HG03095 (cell line): ENCODE data around the gene DENND1C.
"Not testable (repeated sequence)": the region's sequence is repeated elsewhere in the genome, so short reads cannot be mapped to it uniquely, and the experiment has no call there.

Source experiments
- ATAC-seq: cut with Tn5 transposase; IDR thresholded peaks from one replicate; pipeline ENCODE4 v1.9.1; 2021; ENCODE audit warnings: moderate library complexity; ENCODE audit not compliant: unreplicated experiment

Gene DENND1C

DNA sequence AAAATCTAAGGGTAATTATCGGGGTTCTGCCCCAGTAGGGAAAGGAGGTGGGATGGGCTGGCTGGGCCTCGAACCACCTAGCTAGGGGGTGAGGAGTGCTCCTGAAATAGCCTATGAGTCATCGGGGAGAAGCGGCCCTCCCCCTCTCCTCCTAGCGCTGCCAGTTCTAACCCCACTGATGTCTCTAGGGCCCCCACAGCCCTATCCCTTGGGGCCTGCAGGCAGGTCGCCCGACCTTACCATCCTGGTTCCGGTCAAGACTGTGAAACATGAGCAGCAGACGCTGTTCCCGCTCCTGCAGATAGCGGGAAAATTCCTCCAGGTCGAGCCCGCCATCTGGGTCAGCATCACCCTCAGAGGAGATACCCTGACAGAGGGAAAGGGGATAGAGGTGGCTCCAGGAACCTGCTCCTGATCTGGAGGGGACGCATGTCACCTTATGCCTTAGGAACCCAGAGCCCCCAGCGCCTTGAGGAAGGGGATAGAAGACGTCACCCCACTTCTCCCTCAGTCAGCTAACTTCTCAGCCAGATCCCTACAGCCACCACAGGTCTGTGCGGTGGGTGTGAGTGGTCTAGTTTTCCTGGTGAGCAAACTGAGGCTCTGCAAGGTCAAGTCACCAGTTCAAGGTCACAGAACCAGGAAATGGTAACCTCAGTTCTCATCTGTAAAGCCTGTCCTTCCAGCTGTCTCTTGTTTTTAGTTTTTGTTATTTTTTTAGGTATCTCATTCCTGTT is 23.5 kb downstream of the DENND1C start:
- no peak for ATAC-seq

- no peak for ATAC-seq
Observed at GRCh38 chr19:6455924-6456323, 25.7 kb downstream of the DENND1C start.

- no peak for ATAC-seq
Observed at GRCh38 chr19:6453951-6454565, 27.5 kb downstream of the DENND1C start.

DNA sequence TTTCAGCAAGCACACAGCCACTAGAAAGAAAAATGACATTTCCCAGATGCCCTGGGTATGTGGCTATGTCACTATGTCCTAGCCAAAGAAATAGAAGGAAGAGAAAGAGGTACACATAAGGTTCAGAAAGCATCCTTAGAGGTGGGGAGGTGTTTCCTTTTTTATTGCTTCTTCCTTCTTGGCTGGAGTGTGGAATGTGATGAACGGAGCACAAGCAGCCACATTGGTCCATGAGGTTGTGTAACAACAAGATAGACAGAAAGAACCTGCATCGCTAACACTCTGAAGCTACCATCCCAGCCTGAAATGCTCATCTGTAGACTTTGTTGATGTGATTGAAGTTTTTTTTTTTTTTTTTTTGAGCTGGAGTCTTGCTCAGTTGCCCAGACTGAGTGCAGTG is 28.7 kb downstream of the DENND1C start:
- no peak for ATAC-seq

- ATAC-seq = no peak
Observed at GRCh38 chr19:6452223-6452614, 29.4 kb downstream of the DENND1C start.

- no peak for ATAC-seq
Observed at GRCh38 chr19:6451583-6452222, 29.9 kb downstream of the DENND1C start.

GRCh38 chr19:6450166-6450565 is 31.4 kb downstream of the DENND1C start:
- no peak for ATAC-seq

DNA sequence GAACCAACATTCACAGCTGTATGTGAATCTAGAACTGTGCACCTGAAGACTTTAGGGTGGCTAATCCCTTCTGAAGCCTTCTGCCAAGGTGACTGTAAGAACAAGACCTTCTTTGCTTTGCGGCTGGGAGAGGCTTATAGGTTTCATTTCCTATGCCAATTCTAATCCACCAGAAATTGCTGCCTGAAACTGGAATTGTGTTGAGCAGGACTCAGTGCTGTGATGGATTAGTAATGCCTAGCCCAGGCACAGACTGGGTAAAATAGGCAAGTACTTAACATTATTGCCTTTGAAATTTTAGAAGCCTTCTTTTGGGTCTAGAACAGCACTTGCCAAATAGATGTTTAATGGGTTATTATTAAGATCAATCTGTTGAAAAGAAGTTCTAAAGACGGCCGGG is 33.5 kb downstream of the DENND1C start:
- no peak for ATAC-seq

DNA sequence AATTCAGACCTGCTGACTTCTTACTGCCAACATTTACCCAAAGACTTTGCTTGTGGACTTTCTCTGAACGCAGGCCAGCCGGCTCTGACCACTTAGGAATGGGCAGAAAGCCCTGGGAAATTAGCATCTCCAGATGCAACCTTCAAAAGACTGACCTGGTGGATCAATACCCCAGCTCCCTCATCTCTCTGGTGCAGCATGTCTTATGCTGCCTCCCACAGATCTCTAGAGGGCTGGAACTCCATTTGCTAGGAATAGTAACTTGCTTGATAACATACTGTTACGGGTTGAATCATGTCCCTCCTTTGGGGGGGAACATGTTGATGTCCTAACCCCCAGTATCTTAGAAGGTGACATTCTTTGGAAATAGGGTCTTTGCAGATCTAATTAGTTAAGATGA is 35.1 kb downstream of the DENND1C start:
- ATAC-seq = no peak

DNA sequence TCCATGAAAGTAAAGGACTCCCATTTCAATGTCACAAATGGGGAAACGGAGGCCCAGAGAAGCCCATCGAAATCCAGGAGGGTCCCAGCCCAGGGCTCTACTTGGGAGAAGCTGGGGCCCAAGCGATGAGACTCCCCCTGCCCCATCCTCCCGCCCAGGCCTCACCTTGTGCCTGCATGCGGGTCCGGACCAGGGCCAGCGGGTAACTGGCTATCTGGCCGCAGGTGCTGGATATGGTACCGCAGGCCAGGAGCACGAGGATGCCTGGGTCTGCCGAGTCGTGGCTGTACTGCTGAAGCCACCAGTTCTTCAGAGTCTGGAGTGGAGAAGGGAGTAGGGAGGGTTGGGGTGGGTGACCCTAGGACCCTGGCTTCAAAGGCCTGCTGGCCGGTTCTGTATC is 37.6 kb downstream of the DENND1C start:
- ATAC-seq = no peak

DNA sequence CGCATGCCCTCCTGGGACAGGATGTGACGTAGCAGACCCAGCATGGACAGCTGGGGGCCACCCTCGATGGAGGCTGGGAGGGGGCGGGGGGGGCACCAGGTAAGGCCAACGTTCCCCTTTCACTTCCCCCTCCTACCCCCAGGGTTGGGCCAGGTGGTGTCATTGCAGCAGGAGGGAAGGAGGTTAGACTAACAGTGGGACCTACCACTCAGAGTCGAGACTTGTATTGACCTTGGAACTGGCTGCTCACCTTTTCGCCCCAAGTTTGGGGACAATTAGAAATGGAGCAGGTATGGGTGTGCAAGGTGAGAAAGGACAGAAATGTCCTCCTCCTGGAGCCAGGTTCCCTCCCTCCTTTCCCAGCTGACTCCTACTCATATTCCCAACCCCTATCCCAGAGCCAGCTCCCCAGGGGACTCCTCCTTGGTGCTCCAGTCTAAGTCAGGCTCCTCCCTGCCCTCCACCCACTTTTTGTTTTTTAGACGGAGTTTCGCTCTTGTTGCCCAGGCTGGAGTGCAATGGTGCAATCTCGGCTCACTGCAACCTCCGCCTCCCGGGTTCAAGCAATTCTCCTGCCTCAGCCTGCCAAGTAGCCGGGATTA is 39.4 kb downstream of the DENND1C start:
- no peak for ATAC-seq

DNA sequence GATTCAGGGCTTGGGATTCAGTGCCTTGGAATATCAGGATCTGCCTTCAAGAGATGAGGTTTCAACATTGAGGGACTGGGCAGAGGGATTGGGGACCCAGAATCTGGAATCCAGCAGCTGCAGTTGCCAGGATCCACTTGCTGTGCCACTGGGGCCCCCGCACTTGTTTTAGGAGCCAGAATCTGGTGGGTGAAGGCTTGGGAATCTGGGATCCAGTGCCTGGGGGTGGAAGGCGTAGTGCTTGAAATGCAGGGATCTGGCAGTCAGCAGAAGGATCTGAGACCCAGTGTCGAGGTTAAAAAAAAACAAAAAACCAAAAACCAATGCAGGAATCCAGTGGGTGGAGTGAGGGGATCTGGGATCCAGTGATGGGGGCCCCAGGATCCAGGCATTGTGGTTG is 40.7 kb downstream of the DENND1C start:
- no peak for ATAC-seq

DNA sequence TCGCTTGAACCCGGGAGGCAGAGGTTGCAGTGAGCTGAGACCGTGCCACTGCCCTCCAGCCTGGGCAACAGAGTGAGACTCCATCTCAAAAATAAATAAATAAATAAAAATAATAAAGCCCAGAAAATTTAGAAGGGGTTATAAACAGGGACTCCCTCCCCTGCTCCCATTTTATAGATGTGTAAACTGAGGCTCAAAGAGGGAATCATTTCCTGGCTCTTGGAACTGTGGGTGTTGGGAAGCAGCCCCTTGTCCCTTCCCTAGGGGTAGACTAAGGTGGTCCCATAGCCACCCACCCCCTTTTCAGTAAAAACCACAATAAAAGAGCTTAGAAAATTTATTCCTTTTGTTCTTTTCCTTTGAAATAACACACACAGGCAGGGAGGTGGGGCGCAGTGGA is 41.8 kb downstream of the DENND1C start:
- ATAC-seq = no peak

GRCh38 chr19:6433663-6434062 is 47.9 kb downstream of the DENND1C start, which contains the start of gene SLC25A41:
TSS of gene SLC25A41 (minus strand) at chr19:6433763. CDS start at chr19:6433693, 70 bp downstream.
- ATAC-seq = no peak

DNA sequence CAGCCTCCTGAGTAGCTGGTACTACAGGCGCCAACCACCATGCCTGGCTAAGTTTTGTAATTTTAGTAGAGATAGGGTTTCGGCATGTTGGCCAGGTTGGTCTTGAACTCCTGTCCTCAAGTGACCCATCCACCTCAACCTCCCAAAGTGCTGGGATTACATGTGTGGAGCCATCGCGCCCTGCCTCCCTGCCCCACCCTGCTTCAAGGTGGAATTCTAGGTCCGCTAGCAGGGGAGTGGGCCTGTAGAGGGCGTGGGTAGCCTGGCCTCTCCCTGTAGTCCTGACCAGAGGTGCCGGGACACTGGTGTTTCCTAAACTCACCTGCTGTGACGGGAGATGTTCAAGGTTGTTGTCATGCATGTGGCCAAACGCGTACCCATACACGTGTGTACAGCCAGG is 48.4 kb downstream of the DENND1C start:
- ATAC-seq = no peak

GRCh38 chr19:6431891-6432290 is 49.7 kb downstream of the DENND1C start:
- no peak for ATAC-seq

DNA sequence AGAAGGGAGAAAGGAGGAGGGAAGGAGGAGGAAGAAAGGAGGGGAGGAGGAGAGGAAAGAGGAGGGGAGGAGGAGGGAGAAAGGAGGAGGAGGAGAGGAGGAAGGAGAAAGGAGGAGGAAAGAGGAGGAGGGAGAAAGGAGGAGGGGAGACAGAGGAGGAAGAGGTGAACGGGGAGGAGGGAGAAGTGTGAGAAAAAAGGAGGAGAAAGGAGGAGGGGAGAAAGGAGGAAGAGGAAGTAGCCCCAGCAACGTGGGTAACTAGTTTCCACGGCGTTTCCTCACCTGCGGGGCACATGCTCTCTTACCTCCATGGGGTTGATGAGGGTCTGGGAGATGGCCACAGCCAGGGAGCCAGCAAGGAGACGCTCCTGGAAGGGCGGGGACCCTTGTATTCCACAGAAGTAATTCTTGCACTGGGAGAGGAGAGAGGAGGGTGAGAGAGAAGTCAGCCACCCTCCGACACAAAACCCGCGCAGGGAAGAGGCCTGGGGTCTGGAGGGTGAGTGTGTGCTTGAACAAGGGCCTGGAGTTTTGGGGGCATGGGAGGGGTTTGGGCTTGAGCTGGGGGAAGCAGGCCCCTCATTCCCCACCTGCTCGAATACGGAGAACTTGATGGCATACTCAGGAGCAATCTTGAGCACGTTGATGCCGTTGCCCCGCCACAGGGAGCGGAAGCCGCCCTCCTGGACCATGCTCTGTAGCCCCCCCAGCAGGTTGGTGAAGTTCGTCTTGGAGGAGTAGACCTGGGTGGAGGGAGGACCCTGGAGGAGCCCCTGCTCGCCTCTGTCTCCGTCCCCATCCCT is 52.0 kb downstream of the DENND1C start:
- ATAC-seq = no peak

DNA sequence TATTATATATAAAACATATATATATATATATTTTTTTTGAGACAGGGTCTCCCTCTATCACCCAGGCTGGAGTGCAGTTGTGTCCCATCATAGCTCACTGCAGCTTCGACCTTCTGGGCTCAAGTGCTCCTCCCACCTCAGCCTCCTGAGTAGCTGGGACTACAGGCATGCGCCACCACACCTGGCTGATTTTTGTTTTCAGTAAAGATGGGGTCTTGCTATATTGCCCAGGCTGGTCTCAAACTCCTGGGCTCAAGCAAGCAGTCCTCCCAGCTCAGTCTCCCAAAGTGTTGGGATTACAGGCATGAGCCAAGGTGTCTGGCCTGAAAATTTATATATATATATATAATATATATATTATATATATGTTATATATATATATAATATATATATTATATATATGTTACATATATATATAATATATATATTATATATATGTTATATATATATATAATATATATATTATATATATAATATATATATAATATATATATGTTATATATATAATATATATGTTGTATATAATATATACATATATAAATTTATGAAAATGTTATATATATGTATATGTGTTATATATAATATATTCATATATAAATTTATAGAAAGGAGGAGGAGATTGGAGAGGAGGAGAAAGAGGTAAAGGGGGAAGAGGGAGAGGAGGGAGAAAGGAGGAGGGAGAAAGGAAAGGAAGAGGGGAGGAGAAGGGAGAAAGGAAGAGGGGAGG is 52.7 kb downstream of the DENND1C start:
- not testable (repeated sequence) for ATAC-seq

DNA sequence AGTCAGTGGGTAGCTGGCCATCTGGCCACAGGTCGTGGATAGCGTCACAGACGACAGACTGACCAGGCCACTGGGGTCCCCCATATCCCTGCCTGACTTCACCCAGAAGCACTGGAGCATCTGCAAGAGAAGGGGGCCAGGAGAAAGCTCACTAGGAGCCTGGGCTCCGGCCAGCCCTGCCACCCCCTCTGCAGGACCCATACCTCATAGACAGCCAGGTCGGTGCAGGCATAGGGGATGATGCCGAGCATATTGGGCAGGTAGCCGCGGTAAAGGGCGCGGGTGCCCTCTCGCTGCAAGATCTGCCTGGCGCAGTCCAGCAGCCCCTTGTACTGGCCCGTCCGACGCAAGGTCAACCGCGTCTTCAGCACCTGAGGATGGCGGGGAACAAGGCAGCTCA is 54.5 kb downstream of the DENND1C start:
- no peak for ATAC-seq
